ENCODE data around the gene JAKMIP1. TPM values are rescaled to one million over a fixed set of nuclear protein-coding genes. Genes with fewer than 3 reads are reported as not detected.

The JAKMIP1 gene
- total RNA-seq, 1 experiment from 2014 or later = not detected

GRCh38 chr4:6150046-6150735 lies 50.2 kb downstream of the JAKMIP1 start:
- Histone ChIP-seq H3K36me3 (ENCODE audit: low read depth) (no peaks in the 10 kb centered on the region), H3K4me3 (no peak overlapping the region), H3K27ac (no peak overlapping the region), H3F3A (ENCODE audit: insufficient read depth, low read depth) (no peaks in the 10 kb centered on the region), H3K9me2 (ENCODE audit: insufficient read depth) (no peaks in the 10 kb centered on the region), H2AFZ (no peak overlapping the region), H3K4me2 (no peak overlapping the region), H4K20me1 (ENCODE audit: insufficient read depth) (no peaks in the 10 kb centered on the region), H3K9me3 (ENCODE audit: insufficient read depth, low read depth) (no peaks in the 10 kb centered on the region), H3K79me2 (ENCODE audit: low read depth) (no peaks in the 10 kb centered on the region), H3K4me1 (replicated peaks; ENCODE audit: insufficient read depth) (no peaks in the 10 kb centered on the region), H3K27me3 (ENCODE audit: insufficient read depth, low read depth) (peaks cover 83% of the 10 kb centered on the region)
- CTCF ChIA-PET = no interaction called here
- TF ChIP-seq EZH2 (IDR thresholded peaks at IDR 0.05; ENCODE audit: low read depth) = no peak
- TF ChIP-seq CTCF (conservative IDR thresholded peaks at IDR 0.05) = no peak
- DNase-seq = no peak
- intact Hi-C loops (cut with micrococcal nuclease; ENCODE audit: unreplicated experiment) = no loop called here
- POLR2A ChIA-PET (ENCODE audit: unreplicated experiment) = no interaction called here
- BruUV-seq (replicated peaks) = no TSS peak

- H3K79me2 ChIP-seq (ENCODE audit: low read depth) = no peaks in the 10 kb centered on the region
- no peaks in the 10 kb centered on the region for H3K4me1 ChIP-seq (replicated peaks; ENCODE audit: insufficient read depth)
- no peaks in the 10 kb centered on the region for H4K20me1 ChIP-seq (ENCODE audit: insufficient read depth)
- ChIA-PET POLR2A (ENCODE audit: unreplicated experiment) (no interaction called here), CTCF (no interaction called here)
- no peaks in the 10 kb centered on the region for H3K36me3 ChIP-seq (ENCODE audit: low read depth)
- BruUV-seq (replicated peaks) = no TSS peak
- no peaks in the 10 kb centered on the region for H3K9me3 ChIP-seq (ENCODE audit: insufficient read depth, low read depth)
- no peaks in the 10 kb centered on the region for H3F3A ChIP-seq (ENCODE audit: insufficient read depth, low read depth)
- H2AFZ ChIP-seq = no peak overlapping the region
- H3K27me3 ChIP-seq (ENCODE audit: insufficient read depth, low read depth) = peaks cover 70% of the 10 kb centered on the region
- H3K4me2 ChIP-seq = no peak overlapping the region
- no peak for DNase-seq
- H3K9me2 ChIP-seq (ENCODE audit: insufficient read depth) = no peaks in the 10 kb centered on the region
- no peak overlapping the region for H3K4me3 ChIP-seq
- TF ChIP-seq CTCF (conservative IDR thresholded peaks at IDR 0.05) (no peak), EZH2 (IDR thresholded peaks at IDR 0.05; ENCODE audit: low read depth) (no peak)
- H3K27ac ChIP-seq = no peak overlapping the region
- intact Hi-C loops (cut with micrococcal nuclease; ENCODE audit: unreplicated experiment) = no loop called here
These were observed 51.7 kb downstream of the JAKMIP1 start for GRCh38 chr4:6148506-6149205.

GRCh38 chr4:6147441-6147840 lies 52.9 kb downstream of the JAKMIP1 start:
- BruUV-seq (replicated peaks) = no TSS peak
- Histone ChIP-seq H2AFZ (no peak overlapping the region), H3K9me2 (ENCODE audit: insufficient read depth) (no peaks in the 10 kb centered on the region), H3K79me2 (ENCODE audit: low read depth) (no peaks in the 10 kb centered on the region), H4K20me1 (ENCODE audit: insufficient read depth) (no peaks in the 10 kb centered on the region), H3K27ac (no peak overlapping the region), H3K27me3 (ENCODE audit: insufficient read depth, low read depth) (peaks cover 73% of the 10 kb centered on the region), H3K4me3 (no peak overlapping the region), H3K9me3 (ENCODE audit: insufficient read depth, low read depth) (no peaks in the 10 kb centered on the region), H3K4me1 (replicated peaks; ENCODE audit: insufficient read depth) (no peaks in the 10 kb centered on the region), H3K36me3 (ENCODE audit: low read depth) (no peaks in the 10 kb centered on the region), H3F3A (ENCODE audit: insufficient read depth, low read depth) (no peaks in the 10 kb centered on the region), H3K4me2 (no peak overlapping the region)
- intact Hi-C loops (cut with micrococcal nuclease; ENCODE audit: unreplicated experiment) = no loop called here
- no peak for TF ChIP-seq EZH2 (IDR thresholded peaks at IDR 0.05; ENCODE audit: low read depth)
- TF ChIP-seq CTCF (conservative IDR thresholded peaks at IDR 0.05) = no peak
- ChIA-PET CTCF (no interaction called here), POLR2A (ENCODE audit: unreplicated experiment) (no interaction called here)
- DNase-seq = no peak

Data from PC-9 (cell line).